ENCODE data around the gene CADPS2. TPM values are rescaled to one million over a fixed set of nuclear protein-coding genes. Genes with fewer than 3 reads are reported as not detected.

Gene CADPS2
- total and polyA plus RNA-seq, 10 of the 15 experiments (the other 5 are each of a cell fraction or from before 2014, with no cell fraction given), result 0.05 to 7.5 (median 0.25) TPM

DNA sequence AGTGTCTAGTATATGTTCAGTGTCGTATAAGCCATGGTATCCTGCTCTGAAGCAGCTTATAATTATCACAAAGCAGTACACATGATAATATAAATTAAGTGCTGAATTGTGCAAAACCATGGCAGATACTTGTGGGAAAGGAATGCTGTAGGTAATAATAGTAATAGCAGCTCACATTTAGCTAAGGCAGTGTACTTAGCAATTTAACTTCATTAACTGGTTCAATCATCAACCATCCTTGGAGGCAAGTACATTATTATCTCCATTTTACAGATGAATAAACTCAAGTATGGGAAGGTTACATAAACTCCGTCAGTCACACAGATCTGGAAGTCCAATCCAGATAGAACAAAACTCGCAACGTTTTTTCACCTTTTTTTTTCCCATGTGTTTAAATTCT, 161.9 kb downstream of the CADPS2 start (continued):
- TF ChIP-seq CHD1 (IDR thresholded peaks at IDR 0.05; ENCODE audit: low read depth, low read length) (no peak), TARDBP (IDR thresholded peaks at IDR 0.05; ENCODE audit: borderline replicate concordance) (no peak), ZNF384 (IDR thresholded peaks at IDR 0.05; ENCODE audit: borderline replicate concordance, low read depth, low read length) (no peak), KAT2A (conservative IDR thresholded peaks at IDR 0.05; ENCODE audit: control insufficient read depth, low read depth, low read length) (no peak)
- TF ChIP-seq, protein P1, sequence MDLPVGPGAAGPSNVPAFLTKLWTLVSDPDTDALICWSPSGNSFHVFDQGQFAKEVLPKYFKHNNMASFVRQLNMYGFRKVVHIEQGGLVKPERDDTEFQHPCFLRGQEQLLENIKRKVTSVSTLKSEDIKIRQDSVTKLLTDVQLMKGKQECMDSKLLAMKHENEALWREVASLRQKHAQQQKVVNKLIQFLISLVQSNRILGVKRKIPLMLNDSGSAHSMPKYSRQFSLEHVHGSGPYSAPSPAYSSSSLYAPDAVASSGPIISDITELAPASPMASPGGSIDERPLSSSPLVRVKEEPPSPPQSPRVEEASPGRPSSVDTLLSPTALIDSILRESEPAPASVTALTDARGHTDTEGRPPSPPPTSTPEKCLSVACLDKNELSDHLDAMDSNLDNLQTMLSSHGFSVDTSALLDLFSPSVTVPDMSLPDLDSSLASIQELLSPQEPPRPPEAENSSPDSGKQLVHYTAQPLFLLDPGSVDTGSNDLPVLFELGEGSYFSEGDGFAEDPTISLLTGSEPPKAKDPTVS (IDR thresholded peaks at IDR 0.05; ENCODE audit: low read depth, low read length), result no peak

DNA sequence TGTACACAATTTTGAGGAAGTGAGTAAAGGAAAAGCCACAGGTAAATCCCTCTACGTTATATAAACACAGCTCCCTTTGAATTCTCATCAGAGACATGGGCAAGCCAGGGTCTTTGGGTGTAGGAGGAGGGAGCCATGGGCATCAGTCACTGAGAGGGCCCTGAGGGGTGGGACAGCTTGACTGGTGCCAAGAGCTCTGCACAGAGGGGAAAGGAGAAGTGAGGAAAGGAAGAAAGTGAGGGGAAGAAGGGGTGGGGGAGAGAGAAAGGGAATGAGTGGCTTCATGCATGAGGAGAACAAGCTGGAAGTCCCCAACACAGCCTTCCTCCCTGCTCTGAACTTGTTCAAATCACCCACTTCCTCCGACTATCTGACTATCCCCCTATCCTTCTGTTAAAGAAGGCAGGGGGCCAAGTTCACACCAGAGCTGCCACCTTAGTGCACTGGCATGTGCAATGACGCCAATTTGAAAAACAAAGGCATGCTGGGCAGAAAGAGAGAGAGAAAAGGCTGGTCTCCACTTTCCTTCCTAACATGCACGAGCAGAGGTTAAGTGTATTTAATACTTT, 167.2 kb downstream of the CADPS2 start:
- no peak overlapping the region for H3K4me2 ChIP-seq (ENCODE audit: control insufficient read depth, insufficient read depth)
- ChIA-PET RAD21 (ENCODE audit: unreplicated experiment) (interaction anchor here (0.6 to 1.7 kb wide), 7 partner anchors 9 to 84 kb away, joined by 3 to 5 read pairs (median 4); no protein-coding TSS in a partner anchor), CTCF (interaction anchor here (0.6 to 1.2 kb wide), 5 partner anchors 15 to 579 kb away, joined by 3 to 4 read pairs (median 3); no protein-coding TSS in a partner anchor)
- TF ChIP-seq BCL11A (IDR thresholded peaks at IDR 0.05; ENCODE audit: low read depth, low read length), result no peak
- no peak for TF ChIP-seq SMC3 (IDR thresholded peaks at IDR 0.05; ENCODE audit: borderline replicate concordance, low read length)
- TF ChIP-seq, protein P2, sequence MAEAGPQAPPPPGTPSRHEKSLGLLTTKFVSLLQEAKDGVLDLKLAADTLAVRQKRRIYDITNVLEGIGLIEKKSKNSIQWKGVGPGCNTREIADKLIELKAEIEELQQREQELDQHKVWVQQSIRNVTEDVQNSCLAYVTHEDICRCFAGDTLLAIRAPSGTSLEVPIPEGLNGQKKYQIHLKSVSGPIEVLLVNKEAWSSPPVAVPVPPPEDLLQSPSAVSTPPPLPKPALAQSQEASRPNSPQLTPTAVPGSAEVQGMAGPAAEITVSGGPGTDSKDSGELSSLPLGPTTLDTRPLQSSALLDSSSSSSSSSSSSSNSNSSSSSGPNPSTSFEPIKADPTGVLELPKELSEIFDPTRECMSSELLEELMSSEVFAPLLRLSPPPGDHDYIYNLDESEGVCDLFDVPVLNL (IDR thresholded peaks at IDR 0.05; ENCODE audit: low read depth, low read length), result no peak
- no peak for TF ChIP-seq CREB1 (IDR thresholded peaks at IDR 0.05; ENCODE audit: low read depth)
- no peak for TF ChIP-seq CREM (IDR thresholded peaks at IDR 0.05; ENCODE audit: low read depth)
- no peak for TF ChIP-seq EP300 (IDR thresholded peaks at IDR 0.05; ENCODE audit: borderline replicate concordance in 1 of 2, control insufficient read depth in 1 of 2, low read depth in 2 of 2, low read length in 2 of 2)
- TF ChIP-seq YBX1 (IDR thresholded peaks at IDR 0.05), result no peak
- TF ChIP-seq PML (IDR thresholded peaks at IDR 0.05; ENCODE audit: low read length), result no peak
- TF ChIP-seq, protein P3, sequence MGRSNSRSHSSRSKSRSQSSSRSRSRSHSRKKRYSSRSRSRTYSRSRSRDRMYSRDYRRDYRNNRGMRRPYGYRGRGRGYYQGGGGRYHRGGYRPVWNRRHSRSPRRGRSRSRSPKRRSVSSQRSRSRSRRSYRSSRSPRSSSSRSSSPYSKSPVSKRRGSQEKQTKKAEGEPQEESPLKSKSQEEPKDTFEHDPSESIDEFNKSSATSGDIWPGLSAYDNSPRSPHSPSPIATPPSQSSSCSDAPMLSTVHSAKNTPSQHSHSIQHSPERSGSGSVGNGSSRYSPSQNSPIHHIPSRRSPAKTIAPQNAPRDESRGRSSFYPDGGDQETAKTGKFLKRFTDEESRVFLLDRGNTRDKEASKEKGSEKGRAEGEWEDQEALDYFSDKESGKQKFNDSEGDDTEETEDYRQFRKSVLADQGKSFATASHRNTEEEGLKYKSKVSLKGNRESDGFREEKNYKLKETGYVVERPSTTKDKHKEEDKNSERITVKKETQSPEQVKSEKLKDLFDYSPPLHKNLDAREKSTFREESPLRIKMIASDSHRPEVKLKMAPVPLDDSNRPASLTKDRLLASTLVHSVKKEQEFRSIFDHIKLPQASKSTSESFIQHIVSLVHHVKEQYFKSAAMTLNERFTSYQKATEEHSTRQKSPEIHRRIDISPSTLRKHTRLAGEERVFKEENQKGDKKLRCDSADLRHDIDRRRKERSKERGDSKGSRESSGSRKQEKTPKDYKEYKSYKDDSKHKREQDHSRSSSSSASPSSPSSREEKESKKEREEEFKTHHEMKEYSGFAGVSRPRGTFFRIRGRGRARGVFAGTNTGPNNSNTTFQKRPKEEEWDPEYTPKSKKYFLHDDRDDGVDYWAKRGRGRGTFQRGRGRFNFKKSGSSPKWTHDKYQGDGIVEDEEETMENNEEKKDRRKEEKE (IDR thresholded peaks at IDR 0.05), result no peak
- TF ChIP-seq SUZ12 (IDR thresholded peaks at IDR 0.05; ENCODE audit: unreplicated experiment), result no peak

More for the DNA sequence above, 167.2 kb downstream of the CADPS2 start:
- BruUV-seq (replicated peaks), result no TSS peak
- ATAC-seq (peak; percentile 61), DNase-seq (ENCODE audit: low read depth, low spot score) (no peak), FAIRE-seq (no peak)
- in situ Hi-C loops (cut with MboI) (no loop called here), intact Hi-C loops (cut with micrococcal nuclease; ENCODE audit: unreplicated experiment) (no loop called here)
- Histone ChIP-seq H3K79me2 (ENCODE audit: control insufficient read depth, insufficient read depth, low read length) (no peaks in the 10 kb centered on the region), H3K36me3 (ENCODE audit: control insufficient read depth in 2 of 2, insufficient read depth in 2 of 2, low read length in 1 of 2) (no peaks in the 10 kb centered on the region), H3K9me3 (replicated peaks; ENCODE audit: control insufficient read depth, insufficient read depth, low read length) (no peaks in the 10 kb centered on the region), H4K20me1 (ENCODE audit: control insufficient read depth, insufficient read depth) (no peaks in the 10 kb centered on the region), H3K4me1 (ENCODE audit: control insufficient read depth, insufficient read depth, low read length) (no peaks in the 10 kb centered on the region), H3K9ac (ENCODE audit: control insufficient read depth, insufficient read depth, low read length) (no peak overlapping the region), H3K27ac (ENCODE audit: control insufficient read depth, insufficient read depth) (no peak overlapping the region), H2AFZ (ENCODE audit: control insufficient read depth, low read depth, low read length) (no peak overlapping the region), H3K27me3 (replicated peaks in 1 of 2; ENCODE audit: control insufficient read depth in 2 of 2, insufficient read depth in 2 of 2, low read length in 1 of 2) (no peaks in the 10 kb centered on the region), H3K4me3 (no peak overlapping the region)
- SMC1A ChIA-PET (ENCODE audit: uncharacterized antibody, unreplicated experiment), result interaction anchor here (0.6 to 7.5 kb wide), 12 partner anchors 8 to 343 kb away, joined by 3 to 58 read pairs (median 4); no protein-coding TSS in a partner anchor
- POLR2A ChIA-PET, result interaction anchor here (1.0 to 1.4 kb wide), 2 partner anchors 7 to 36 kb away, joined by 3 to 5 read pairs; no protein-coding TSS in a partner anchor
- WGBS (ENCODE audit: insufficient coverage, insufficient replicate concordance, low lambda C conversion rate, missing lambda C conversion rate), result 7% methylated on average over 4 of the region's 4 CpGs
